Ovary (tissue), 9 donors: ENCODE results near the gene GPATCH8. TPM values are rescaled to one million over a fixed set of nuclear protein-coding genes. Genes with fewer than 3 reads are reported as not detected.

Source experiments
- DNase-seq, 5 donors: peaks; one replicate each; pipeline ENCODE4 v3.0.0-alpha.2; 2019 to 2020
- H3K27ac ChIP-seq, 2 donors: fragments of 200-600 bp; one replicate each; pipeline versions ENCODE4 v1.5.1 to v1.8.0; 2019 to 2022
- H3K27me3 ChIP-seq: fragments of 200-600 bp; one replicate; pipeline ENCODE4 v1.8.0; 2022
- H3K36me3 ChIP-seq: fragments of 200-600 bp; sonication (generic); one replicate; pipeline ENCODE4 v1.5.1; 2019
- H3K4me1 ChIP-seq: one replicate; pipeline ENCODE4 v1.8.1; 2013; ENCODE audit warnings: mild to moderate bottlenecking, moderate library complexity; ENCODE audit not compliant: insufficient read depth
- H3K4me3 ChIP-seq: fragments of 200-600 bp; sonication (generic); one replicate; pipeline ENCODE4 v1.5.1; 2017
- H3K9me3 ChIP-seq, 2 donors: fragments of 200-600 bp in 1 of 2; sonication (generic) in 1 of 2; one replicate each; pipeline versions ENCODE4 v1.5.1 to v1.8.1; 2013 to 2019; ENCODE audit warnings: mild to moderate bottlenecking in 1 of 2, moderate library complexity in 1 of 2
- CTCF ChIP-seq, 3 donors: fragments of 450-650 bp in 2 of 3; fragments of 200-600 bp in 1 of 3; IDR thresholded peaks; one replicate each; pipeline versions ENCODE4 v1.5.1 to v1.8.0; 2016 to 2022; ENCODE audit warnings: antibody characterized with exemption in 3 of 3, mild to moderate bottlenecking in 1 of 3
- EP300 ChIP-seq: sonication (generic); formaldehyde crosslinking; IDR thresholded peaks from one replicate; pipeline ENCODE4 v1.6.1; 2017; ENCODE audit warnings: antibody characterized with exemption
- POLR2A ChIP-seq: fragments of 450-650 bp; IDR thresholded peaks from one replicate; pipeline ENCODE4 v1.6.1; 2017; ENCODE audit warnings: antibody characterized with exemption, mild to moderate bottlenecking, moderate library complexity
- WGBS, 3 donors: extraction: QIAGEN DNeasy Blood & Tissue Kit in 1 of 3; methylation state at CpG; one replicate each; pipeline versions ENCODE4 v1.1.5 to v1.1.7; 2013 to 2017; 5-methylcytosine and 5-hydroxymethylcytosine counted together
- intact Hi-C, 4 donors: fragments of 100-400 bp; cut with DNase I; formaldehyde crosslinking; loops; one replicate each; pipeline versions ENCODE4 v1.11.0 to v1.15.1; 2022 to 2023
- polyA plus RNA-seq, 2 donors: library from polyadenylated mRNA; stranded (reverse); fragments of 200-250 nt in 1 of 2; fragments of 350-450 nt in 1 of 2; fragmentation: Illumina TruSeq in 1 of 2; extraction: RNeasy Lipid Tissue Mini Kit (QIAGEN cat#74804) in 1 of 2; gene quantifications; one replicate each; pipeline ENCODE4 v1.2.3, GENCODE V29; 2013 to 2014
- total RNA-seq, 7 donors: library from RNA; depleted of rRNA in 2 of 7; stranded (reverse); fragments of >200 nt in 2 of 7; fragmentation: NEBNext Ultra II Directional in 3 of 7; extraction: Animal tissue kit (Norgen Biotek cat#: 25700) in 3 of 7; gene quantifications; one replicate each; pipeline versions ENCODE4 v1.1.0 to v1.2.4, GENCODE V29; 2016 to 2023
- donor health status: DM: no; HTN: no; CAD: no; lungs with moderate emphysema.
- donor health status: DM: no; HTN: no; CAD: no.
- donor health status: Bipolar disorder and iron deficiency.
- donor health status: DM: yes; HTN: yes; CAD: no.
- donor health status: DM: no; HTN: no; CAD: no.
- donor health status: DM: yes; HTN: yes; CAD: no.

GPATCH8 gene
- total and polyA plus RNA-seq, 9 donors, result 20.5 to 57.3 (median 43.5) TPM

- Histone ChIP-seq H3K4me3 (no peak overlapping the region), H3K9me3 (no peaks in the 10 kb centered on the region), H3K27ac (no peak overlapping the region), H3K36me3 (no peaks in the 10 kb centered on the region), H3K4me1 (no peaks in the 10 kb centered on the region), H3K27me3 (no peaks in the 10 kb centered on the region)
- intact Hi-C loops, result no loop called here
- TF ChIP-seq EP300 (no peak), CTCF (IDR thresholded peaks at IDR 0.05) (no peak), POLR2A (no peak)
- 90 to 95% (median 93%) methylated on average over 5 of the region's 5 CpGs for WGBS, 3 donors
- DNase-seq, result no peak
Measured at GRCh38 chr17:44402564-44403172, 100.5 kb downstream of the GPATCH8 start.

GRCh38 chr17:44400226-44400847 is 102.9 kb downstream of the GPATCH8 start:
- DNase-seq, result no peak
- H3K4me1 ChIP-seq, result no peaks in the 10 kb centered on the region
- no peak overlapping the region for H3K4me3 ChIP-seq
- no peaks in the 10 kb centered on the region for H3K9me3 ChIP-seq
- H3K27ac ChIP-seq, result no peak overlapping the region
- TF ChIP-seq EP300 (no peak), CTCF (IDR thresholded peaks at IDR 0.05) (no peak), POLR2A (no peak)
- WGBS, 3 donors, result 86 to 88% (median 87%) methylated on average over 3 of the region's 3 CpGs
- no peaks in the 10 kb centered on the region for H3K27me3 ChIP-seq
- intact Hi-C loops, result no loop called here
- H3K36me3 ChIP-seq, result no peaks in the 10 kb centered on the region

GRCh38 chr17:44398692-44399691 is 104.2 kb downstream of the GPATCH8 start:
- 92 to 95% (median 94%) methylated on average over 41 of the region's 41 CpGs for WGBS, 3 donors
- no peak for DNase-seq
- intact Hi-C loops, result no loop called here
- H3K36me3 ChIP-seq, result no peaks in the 10 kb centered on the region
- no peaks in the 10 kb centered on the region for H3K4me1 ChIP-seq
- no peaks in the 10 kb centered on the region for H3K27me3 ChIP-seq
- no peak for TF ChIP-seq EP300
- no peak for TF ChIP-seq POLR2A
- no peak for TF ChIP-seq CTCF (IDR thresholded peaks at IDR 0.05)
- H3K4me3 ChIP-seq, result no peak overlapping the region
- H3K9me3 ChIP-seq, result no peaks in the 10 kb centered on the region
- H3K27ac ChIP-seq, result no peak overlapping the region
